Measurements from ENCODE around the gene MYO7A.
A peak's percentile ranks its signal among the peaks of the same experiment; 100 is the strongest.

MYO7A gene

DNA sequence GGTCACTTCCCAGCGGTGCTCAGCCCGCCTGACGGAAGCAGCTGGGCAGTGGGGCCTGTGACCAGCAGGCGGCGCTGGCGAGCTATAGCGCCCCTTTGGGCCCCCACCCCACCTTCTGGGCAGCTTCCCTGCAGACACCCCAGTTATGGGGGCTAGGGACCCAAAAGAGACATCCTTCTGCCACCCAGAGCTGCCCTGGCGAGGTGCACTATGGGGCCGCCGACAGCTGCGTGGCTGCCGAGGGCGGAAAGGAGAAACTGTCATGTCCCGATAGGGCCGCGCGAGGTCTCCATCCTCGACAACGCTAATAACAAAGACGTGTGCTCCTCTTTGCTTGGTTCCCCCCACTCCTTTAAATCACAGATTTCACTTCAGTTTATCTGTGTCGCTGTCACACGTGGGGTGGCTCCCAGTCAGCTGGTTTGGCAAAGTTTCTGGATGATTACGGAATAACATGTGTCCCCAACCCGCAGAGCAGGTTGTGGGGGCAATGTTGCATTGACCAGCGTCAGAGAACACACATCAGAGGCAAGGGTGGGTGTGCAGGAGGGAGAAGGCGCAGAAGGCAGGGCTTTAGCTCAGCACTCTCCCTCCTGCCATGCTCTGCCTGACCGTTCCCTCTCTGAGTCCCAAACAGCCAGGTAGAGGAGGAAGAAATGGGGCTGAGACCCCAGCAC lies 673 bp upstream of the MYO7A start:
- peak; percentile 38 for DNase-seq (ENCODE audit: low spot score)

DNA sequence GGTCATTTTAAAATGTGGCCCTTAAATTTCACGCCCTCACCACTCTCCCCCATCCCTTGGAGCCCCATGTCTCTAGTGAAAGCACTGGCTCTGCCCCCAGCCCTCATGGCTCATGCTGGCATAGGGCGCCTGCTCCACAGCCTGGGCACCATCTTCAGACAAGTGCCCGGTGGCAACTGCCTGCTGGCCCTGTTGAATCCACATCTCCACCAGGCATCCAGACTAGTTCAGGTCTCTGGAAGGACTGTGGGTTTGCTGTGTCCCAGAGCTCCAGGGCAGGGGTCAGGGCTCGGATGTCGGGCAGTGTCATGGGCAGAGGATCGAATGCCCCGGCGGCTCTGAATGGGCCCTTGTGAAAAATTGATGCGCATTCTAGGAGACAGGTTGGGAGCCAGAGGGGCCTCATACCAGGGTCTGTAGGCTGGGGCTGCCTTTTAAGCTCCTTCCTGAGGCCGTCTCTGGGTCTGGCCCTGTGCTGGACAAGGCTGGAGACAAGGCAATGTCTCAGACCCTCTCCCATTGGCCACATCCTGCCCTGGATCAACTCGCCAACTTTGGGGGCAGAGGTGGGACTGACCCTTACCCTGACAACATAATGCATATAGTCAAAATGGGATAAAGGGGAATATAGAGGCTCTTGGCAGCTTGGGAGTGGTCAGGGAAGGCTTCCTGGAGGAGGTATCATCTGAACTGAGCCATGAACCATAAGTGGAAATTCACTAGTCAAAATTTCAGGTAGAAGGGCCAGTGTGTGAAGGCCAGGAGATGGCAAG lies 1.2 kb downstream of the MYO7A start:
- no peak for DNase-seq (ENCODE audit: low spot score)

DNA sequence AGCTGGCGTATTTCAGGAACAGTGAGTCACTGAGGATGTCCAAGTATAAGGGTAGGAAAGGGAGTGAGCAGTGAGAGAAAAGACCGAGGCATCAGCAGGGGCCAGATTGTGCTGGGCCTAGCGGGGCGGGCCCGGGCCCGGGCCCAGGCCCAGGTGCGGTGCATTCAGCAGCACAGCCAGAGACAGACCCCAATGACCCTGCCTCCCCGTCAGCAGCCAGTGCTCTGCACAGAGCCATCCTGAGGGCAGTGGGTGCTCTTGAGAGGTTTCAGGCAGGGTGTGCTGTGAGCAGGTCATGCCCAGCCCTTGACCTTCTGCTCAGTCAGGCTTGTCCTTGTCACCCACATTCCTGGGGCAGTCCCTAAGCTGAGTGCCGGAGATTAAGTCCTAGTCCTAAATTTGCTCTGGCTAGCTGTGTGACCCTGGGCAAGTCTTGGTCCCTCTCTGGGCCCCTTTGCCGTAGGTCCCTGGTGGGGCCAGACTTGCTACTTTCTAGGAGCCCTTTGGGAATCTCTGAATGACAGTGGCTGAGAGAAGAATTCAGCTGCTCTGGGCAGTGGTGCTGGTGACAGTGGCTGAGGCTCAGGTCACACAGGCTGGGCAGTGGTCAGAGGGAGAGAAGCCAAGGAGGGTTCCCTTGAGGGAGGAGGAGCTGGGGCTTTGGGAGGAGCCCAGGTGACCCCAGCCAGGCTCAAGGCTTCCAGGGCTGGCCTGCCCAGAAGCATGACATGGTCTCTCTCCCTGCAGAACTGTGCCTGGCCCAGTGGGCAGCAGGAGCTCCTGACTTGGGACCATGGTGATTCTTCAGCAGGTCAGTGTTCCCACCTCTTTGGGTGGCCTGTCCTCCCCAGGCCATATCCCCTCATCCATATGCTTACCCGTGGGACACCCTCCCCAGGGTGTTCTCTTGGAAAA lies 2.1 kb downstream of the MYO7A start:
- no peak for DNase-seq (ENCODE audit: low spot score)

DNA sequence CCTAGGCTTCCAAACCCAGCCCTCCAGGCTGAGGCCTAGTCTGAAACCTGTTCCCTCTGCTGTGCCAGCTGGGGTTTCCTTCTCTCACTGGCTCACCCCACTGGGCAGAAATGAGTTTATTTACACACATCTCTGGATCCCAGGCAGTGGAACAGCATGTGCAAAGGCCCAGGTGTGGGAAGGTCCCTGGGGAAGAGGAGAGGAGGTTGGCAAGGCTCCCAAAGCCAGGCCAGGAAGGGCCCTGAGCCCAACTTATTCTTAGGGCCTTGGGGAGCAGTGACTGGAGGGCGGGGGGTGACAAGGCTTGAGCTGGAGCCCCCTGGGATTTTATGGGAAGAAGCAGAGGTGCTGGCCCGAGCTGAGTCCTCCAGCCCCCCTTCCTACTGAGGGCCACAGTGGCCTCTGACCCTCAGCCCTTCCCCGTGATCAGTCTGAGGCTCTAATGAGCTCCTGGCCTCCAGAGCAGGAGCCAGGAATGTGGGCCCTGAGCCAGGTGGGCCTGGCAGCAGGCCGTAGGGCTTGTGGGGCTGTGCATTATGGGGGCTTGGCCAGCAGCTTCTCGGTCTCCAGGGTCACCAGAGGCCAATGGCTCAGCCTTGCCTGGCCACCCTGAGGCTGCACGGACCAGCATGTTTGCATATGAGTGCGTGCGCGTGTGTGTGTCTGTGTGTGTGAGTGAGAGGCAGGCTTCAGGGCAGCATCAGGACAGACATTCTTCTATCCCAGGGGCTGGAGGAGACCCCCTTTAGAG lies 2.9 kb downstream of the MYO7A start:
- no peak for DNase-seq (ENCODE audit: low spot score)

DNA sequence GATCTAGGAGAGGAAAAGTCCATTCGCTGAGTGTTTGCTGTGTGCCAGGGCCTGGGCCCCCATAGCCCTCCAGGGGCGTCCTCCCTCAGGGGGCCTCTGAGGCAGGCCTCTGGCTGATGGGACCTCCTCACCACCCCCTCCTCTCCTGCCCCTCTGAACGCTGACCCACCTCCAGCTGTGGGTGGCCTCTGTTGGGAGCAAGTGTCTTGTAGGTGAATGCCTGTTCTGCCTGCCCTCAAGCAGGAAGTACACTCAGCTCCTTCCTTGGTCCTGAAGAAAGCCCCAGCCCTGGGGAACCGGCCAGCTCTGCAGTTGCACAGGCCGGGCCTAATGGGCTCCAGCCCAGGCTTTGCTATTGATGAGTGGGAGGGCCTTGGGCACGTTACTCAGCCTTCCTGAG lies 3.5 kb downstream of the MYO7A start:
- DNase-seq (ENCODE audit: low spot score) = no peak

DNA sequence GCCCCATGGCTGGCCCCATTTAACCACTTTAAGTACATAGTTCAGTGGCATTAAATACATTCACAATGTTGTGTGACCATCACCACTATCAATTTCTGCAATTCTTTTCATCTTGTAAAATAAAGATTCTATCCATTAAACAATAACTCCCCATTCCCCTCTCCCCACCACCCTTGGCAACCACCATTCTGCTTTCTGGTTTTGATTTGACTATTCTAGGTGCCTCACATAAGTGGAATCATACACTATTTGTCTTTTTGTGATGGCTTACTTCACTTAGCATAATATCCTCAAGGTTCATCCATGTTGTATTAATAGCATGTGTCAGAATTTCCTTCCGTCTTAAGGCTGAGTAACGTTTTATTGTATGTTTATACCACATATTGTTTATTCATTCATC lies 7.0 kb downstream of the MYO7A start:
- DNase-seq (ENCODE audit: low spot score) = no peak

DNA sequence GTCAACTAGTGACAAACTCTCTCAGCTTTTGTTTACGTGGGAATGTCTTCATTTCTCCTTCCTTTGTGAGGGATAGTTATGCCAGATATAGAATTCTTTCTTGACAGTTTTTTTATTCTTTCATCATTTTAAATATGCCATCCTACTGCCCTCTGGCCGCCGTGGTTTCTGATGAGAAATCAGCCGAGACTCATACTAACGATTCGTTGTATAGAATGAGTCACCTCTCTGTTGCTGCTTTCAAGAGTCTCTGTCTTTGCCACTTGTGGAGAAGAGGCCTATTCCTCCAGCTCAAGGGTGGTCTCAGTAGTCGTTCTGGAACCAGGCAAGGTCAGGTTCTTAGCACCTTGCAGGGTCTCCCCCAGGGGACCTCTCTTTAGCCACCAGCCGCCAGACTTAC lies 8.0 kb downstream of the MYO7A start:
- no peak for DNase-seq (ENCODE audit: low spot score)

DNA sequence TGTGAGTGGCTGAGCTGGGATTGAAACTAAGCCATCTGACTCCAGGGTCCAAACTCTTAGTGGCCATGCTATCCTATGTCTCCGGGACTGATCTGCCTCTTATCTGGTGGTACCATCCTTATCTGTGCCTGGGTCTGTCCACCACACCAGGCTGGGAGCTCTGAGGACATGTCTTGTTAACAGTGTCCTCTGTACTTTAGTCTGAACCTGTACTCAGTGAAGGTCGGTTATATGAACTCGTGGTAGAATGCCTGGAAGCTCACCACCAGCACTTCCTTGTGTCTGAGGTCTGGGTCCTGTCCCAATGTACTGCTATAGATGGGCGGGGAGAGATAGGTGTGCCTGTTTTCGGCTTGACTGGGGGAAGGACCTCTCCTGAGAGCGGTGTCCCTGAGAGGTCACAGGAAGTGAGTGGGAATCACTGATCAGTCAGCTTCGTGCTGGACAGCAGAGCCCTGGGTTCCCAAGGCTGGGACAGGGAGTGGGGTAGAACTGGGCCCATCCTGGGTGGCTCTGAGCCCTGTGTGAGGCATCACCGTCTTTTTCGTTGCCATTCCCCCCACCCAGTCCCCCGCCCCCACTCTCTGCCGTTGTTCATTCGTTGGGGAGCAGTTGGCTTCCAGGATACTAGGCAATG lies 8.9 kb downstream of the MYO7A start:
- no peak for DNase-seq (ENCODE audit: low spot score)

DNA sequence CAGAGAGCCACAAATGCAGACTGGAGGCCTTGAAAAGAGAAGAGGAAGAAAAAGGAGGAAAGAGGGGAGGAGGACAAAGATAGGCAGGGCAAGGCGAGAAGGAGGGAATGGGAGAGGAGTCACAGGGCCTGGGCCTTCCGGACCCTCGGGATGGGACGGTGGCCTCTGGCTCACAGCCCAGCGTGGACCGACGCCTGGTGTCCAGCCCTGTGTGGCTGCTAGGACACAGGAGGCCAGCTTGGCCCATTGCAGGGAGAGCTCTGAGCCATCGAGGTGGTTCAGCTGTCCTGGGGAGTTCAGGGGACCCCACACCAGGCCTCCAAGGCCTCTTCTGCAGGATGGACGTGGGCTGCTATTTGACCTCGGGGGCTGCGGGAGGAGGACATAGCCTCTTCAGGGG lies 9.4 kb downstream of the MYO7A start:
- no peak for DNase-seq (ENCODE audit: low spot score)

DNA sequence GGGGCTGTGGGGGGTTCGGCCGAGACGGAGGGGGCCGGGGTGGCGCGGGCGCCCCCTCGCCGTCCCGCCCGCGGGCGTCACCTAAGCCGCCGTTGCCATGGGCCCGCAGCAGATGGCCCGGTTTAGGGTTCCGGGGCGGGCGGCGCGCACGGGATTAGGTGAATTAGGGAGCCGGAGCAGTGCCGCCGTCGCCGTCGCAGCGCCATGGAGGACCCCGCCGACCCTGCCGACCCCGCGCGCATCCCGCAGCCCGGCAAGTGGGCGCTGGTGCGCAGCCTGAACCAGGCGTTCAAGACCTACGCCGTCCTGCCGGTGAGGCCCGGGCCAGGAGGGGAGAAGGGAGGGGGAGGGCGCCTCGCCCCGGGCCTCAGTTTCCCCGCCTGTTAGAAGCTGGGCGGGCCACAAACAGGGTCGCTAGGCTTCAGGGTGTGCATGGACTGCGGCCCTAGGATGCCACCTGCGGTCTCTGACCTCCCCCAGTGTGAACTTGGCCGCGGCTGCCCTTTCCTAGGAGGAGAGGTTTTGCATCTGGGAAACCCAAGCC lies 10.1 kb downstream of the MYO7A start:
- no peak for DNase-seq (ENCODE audit: low spot score)

DNA sequence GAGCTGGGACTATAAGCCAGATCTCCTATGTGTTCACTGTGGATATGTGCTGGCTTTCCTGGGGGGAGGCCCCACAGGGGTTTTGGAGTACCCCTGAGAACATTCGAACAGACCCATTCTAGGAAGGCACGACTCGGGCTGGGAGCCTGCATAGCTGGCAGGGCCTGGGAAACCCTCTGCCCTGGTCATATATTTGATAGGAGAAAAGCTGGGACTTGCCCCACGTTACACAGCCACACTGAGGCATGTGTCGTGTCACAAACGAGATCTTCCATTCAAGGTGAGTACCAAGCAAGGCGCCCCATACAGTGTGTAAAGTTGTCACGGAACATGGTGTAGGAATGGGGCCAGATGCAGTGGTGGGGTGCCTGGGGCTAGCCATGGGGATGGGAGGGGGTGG lies 11.2 kb downstream of the MYO7A start:
- DNase-seq (ENCODE audit: low spot score) = no peak

DNA sequence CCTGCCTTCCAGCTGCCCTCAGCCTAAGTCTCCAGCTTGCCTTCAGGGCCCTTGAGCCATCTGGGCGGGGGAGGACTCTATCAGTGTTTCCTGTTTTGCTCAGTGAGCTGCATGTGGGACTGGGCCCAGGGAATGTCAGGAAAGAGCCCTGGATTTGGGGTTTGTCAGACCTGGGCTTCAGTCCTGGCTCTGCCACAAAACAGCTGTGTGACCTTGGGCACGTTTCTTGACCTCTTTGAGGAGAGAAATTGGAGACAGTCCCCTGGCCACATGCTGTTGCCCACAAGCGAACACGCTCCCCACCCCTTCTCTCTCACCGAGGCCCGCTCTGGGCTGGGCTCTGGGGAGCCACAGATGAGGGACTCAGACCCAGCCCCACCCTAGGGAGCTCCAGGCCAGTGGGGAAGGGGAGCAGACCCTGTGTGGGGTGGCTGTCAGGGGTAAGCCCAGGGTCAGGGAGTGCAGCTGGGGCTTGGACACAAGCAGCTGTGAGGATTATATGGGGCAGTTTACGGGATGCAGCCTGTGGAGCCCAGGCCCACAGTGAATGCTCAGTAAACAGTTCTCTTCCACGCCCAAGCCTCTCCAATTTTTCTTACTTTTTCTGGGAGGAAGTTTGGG lies 12.3 kb downstream of the MYO7A start:
- DNase-seq (ENCODE audit: low spot score) = no peak

DNA sequence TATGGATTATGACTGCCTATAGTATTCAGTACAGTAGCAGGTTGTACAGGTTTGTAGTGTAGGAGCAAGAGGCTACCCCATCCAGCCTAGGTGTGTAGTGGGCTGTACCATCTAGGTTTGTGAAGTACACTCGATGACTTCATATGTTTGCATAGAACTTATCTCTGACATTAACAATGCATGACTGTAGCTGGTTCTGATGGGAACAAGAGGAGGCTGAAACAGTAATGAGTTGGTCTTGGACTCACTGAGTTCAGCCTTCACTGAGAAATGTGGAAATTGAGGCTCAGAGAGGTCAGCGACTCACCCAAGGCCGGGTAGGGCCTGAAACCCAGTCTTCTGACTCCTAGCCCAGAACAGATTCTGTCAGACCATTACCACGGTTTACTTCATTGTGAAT lies 13.0 kb downstream of the MYO7A start:
- no peak for DNase-seq (ENCODE audit: low spot score)

DNA sequence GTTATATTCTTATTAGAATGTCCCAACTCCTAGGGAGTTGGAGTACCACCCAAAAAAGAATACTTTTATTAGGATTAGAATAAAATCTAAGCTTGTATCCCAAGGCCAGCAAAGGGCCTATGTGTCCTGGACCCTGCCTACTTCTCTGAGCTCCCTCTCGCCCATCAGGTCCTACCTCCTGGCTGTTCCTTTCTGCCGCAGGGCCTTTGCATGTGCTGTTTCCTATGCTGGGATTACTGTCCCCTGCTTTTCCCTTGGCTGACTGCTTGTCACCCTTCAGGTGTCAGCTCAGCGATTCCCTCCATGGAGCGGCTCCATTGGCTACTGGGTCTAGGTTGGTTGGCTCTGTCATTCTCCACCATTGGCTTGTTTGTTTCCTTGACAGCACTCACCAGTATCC lies 13.4 kb downstream of the MYO7A start:
- DNase-seq (ENCODE audit: low spot score) = no peak

DNA sequence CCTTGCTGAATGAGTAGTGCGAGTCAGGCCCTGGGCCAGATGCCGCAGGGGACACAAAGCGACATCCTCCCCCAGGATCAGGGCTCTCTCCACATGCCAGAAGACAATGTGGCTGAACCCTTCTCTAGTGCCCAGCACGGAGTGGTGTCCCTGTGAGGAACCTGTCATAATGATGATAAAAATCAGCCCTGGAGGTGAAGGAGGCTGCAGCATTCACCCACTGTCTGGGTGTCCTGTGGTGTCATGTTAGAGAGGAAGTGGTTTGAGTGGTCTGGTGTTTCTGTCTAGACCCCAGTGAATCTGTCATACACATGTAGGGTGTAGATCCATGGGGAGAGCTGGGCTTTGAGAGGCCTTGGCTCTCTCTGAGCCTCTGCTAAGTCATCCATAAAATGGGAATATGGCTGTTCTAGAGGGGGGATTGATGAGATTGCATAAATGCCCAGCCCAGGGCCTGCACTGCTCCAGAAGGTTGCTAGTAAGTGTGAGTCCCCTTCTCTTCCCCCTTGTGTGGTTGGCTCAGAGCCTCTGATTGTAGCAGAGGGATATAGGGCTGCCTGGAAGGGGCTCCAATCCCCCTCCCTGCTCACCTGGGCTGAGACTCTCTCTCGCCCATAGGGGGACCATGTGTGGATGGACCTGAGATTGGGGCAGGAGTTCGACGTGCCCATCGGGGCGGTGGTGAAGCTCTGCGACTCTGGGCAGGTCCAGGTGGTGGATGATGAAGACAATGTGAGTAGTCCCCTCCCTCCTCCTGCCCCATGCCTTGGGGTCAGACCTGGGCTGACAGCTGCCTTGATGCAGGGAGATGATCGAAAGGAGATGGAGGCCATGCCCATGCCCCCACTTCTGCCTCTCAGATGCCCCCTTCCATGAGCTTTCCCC lies 14.3 kb downstream of the MYO7A start:
- no peak for DNase-seq (ENCODE audit: low spot score)

DNA sequence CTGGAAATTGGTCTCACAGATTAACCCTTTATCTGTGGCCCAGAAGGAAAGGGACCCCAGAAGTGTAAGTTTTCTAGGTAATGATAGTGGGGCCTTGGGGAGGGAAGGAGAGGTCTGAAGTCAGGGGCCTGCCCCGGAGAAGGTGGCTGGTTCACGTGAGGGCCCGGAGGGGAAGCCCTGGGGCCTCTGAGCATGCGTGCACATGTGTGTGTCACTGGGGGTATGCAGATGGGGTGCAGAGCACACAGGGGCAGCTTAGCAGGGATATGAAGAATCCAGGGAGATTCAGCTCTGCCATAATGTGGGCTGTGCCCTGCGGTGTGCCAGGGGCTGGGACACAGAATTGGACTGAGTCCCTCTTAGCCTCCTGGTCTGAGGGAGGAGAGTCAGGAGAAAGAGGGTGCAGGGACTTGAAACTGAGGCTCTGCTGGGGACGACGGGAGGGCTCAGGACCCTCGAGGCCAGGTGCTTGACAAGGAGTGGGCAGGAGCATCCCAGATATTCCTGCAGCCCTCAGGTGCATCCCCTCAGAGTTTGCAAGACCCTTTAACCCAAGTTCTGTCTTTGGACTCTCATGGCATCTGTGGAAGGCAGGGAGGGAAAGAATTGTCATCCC lies 15.5 kb downstream of the MYO7A start:
- no peak for DNase-seq (ENCODE audit: low spot score)

DNA sequence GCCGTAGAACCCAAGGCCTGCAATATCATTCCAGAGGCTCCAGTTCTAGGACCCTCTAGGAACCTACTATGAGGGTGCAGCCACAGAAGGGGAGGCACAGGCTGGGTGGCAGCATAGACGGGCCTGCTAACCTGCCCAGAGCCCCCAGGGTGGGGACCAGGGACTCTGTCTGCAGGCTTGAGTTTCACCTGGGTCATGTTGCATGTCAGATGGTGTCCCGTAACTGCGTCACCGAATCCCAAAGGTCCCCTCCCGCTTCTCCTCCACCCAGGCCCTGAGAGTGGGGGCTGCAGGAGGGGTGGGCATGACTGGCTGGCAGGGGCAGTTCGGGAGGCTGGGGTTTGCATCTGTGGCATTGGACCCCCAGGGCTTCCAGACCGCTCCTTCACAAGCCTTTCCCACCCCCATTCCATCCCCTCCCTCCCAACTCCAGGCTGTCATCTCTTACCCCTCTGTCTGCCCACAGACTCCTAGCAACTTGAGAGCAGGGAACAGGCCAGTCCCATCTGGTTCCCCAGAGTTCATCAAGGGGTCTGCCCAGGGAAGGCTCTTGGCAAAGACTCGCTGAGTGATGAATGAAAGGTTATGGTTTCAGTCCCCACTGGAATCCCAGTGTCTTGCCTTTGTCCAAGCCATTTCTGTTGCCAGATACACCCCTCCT lies 16.3 kb downstream of the MYO7A start:
- DNase-seq (ENCODE audit: low spot score) = no peak

DNA sequence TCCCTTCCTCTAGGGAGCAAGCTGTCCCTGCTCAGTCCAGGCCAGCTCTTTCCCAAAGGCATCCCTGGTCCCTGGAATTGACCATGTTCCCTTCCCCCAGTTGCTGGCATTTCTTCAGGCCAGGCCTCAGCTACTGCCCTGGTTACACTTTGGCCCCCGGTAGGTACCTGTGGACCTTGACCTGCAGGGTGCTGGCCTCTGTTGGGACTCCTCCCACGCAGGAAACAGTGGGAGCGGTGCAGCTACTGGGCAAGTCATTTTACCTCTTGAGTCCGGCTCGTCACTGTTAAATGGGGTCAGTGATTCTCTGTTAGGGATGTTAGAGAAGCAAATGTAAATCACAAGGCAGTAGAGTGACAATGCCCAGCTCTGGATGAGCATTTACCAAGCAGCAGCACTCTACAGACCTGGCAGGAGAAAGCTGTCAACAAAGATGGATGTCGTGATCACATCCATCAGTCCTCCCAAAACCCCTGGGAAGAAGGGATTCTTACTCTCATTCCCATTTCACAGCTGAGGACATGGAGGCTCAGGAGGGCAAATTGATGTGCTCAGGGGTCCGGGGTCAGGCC lies 16.9 kb downstream of the MYO7A start:
- DNase-seq (ENCODE audit: low spot score) = no peak

Data from LoVo (cell line).